CD4-positive, alpha-beta T cell treated with Interleukin-4 for 4 hours (primary cell): ENCODE measurements around the gene PAOX.
A peak's percentile ranks its signal among the peaks of the same experiment; 100 is the strongest.
"Not testable (repeated sequence)": the region's sequence is repeated elsewhere in the genome, so short reads cannot be mapped to it uniquely, and the experiment has no call there.

Experiments used
- DNase-seq: peaks from one replicate; pipeline ENCODE4 v3.0.0-alpha.2; 2020

Gene PAOX

DNA sequence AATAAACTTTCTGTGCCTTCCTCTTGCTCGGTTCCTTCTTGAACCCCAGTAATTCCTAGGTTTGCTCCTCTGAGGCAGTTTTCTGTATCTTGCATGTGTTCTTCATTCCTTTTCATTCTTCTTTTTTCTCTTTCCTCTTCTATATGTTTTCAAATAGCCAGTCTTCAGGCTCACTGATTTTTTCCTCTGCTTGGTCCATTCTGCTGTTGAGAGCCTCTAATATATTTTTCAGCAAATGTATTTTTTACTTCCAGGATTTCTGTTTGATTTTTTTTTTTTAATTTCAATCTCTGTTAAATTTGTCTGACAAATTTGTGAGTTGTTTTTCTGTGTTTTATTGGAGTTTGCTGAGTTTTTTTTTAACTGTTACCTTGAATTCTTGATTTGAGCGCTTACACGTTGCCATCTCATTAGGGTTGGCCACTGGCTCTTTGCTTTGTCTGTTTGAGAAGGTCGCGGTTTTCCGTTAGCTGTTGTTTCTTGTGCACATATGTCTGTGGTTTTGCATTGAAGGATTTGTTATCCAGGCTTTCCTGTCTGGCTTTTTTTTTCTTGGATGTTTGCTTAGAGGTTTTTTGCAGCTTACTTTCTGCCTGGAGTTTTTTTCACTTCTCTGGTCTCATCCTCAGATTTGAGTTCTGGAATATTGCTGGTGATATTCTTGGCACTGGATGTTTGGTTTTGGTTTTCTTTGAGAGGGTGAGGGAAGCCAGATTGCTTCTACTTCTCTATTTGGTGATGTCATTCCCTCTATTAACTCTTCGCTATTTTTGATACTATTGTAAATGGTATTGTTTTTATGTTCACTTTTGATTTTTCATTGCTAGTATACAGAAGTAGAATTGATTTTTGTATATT, 32.7 kb downstream of the PAOX start:
- no peak for DNase-seq

DNA sequence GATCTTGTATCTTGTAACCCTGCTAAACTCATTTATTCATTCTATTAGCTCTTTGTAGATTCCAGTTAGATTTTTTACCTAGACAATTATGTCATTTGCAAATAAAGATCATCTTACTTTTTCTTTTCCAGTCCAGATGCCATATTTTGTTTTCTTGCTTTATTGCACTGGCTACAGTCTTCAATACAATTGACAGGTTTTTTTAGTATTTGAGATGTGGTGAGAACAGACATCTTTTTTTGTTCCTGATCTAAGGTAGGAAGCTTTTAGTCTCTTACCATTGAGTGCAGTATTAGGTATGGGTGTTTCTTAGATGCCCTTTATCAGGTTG, 33.3 kb downstream of the PAOX start:
- no peak for DNase-seq

DNA sequence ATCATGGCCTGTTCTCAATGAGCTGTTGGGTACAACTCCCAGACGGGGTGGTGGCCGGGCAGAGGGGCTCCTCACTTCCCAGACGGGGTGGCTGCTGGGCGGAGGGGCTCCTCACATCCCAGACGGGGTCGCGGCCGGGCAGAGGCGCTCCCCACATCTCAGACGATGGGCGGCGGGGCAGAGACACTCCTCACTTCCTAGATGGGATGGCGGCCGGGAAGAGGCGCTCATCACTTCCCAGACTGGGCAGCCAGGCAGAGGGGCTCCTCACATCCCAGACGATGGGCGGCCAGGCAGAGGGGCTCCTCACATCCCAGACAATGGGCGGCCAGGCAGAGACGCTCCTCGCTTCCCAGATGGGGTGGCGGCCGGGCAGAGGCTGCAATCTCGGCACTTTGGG, 35.3 kb downstream of the PAOX start:
- not testable (repeated sequence) for DNase-seq

DNA sequence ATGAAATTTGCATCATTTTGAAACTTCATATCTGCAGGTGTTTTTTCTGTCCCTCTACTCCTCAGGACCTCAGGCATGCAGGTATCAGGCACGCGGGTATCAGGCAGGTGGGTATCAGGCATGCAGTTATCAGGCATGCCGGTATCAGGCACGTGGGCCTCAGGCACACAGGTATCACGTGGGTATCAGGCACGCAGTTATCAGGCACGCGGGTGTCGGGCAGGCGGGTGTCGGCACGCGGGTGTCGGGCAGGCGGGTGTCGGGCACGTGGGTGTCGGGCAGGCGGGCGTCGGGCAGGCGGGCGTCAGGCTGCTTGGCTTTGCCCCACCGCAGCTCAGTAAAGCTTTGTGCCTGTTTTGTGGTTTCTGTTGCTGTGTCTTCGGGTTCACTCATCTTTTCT, 36.7 kb downstream of the PAOX start:
- no peak for DNase-seq

DNA sequence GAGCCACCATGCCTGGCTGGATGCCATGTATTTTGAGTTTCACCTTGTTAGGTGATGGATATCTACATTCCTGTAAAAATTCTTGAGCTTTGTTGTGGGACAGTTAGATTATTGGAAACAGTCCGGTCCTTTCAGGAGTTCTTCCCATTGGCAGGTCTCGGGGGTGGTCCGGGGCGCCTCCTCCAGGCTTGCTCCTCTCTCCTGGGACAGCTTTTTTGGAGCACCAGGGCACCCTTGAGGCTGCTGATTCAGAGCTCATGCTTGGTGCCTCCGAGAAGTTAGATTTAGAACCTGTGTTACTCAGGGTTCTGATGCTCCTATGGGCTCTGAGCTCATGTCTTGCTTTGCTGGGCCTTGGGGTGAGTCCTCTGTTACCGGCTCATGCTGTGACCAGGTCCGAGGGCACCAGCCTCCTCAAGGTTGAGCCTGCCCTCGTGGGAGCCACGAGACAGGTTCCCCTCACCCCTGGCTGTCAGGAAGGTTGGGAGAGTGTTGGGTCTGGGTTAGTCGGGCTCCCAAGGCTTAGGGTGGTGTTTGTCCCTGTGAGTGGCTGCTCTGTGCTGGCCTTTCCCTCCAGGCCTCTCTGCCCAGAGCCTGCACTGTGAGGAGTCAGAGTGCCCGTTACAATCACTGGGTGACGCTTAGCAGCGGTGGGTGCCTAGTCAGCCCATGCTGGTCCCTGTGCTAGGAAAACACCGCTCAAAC, 39.4 kb downstream of the PAOX start:
- DNase-seq, result no peak

DNA sequence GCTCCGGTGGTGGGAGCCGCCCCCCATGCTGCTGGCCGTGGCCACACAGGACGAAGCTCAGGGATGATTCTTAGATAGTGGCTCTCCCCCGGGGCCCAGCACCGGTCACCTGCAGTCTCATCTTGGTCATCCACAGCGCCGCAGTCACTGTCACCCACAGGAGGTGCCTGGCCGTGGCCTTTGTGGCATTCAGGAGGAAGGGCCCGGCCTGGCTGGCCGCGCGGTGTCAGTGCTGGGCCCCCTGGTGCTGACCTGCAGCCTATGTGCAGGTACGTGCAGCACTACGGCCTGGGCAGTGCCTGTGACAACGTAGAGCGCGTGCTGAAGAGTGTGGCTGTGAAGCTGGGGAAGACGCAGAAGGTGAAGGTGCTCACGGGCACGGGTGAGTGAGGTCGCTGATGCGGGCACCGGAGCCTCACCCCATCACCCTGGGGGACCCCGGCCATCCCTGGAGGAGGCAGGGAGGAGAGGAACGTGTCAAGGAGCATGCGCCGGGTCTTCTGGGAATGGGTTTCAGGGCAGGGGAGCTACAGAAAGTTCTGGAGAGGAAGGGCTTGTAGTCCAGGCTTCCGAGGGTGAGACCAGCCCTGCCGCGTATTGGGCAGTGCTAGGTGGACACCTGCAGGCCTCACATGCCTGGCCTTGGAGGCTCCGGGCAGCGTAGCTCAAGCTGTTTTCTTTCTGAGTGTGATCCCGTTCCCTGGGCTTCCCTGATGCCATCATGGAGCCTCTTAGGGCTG, 40.3 kb downstream of the PAOX start:
- DNase-seq, result no peak

DNA sequence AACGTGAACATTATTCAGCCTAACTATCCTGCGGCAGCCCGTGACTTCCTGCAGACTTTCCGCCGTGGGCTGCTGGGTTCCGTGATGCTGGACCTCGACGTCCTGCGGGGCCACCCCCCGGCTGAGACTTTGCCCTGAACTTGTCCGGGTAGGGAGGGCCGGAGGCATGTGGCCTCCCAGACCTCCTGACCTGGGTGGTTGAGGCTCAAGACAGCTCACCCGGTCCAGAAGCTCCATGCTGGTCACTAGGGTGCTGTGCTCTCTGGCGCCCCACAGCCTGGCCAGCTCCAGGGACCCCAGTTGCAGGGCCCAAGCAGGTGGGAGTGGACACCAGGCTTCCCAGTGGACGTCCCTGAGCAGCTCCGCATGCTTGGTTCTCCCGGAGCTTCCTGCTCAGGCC, 41.0 kb downstream of the PAOX start:
- DNase-seq, result no peak

DNA sequence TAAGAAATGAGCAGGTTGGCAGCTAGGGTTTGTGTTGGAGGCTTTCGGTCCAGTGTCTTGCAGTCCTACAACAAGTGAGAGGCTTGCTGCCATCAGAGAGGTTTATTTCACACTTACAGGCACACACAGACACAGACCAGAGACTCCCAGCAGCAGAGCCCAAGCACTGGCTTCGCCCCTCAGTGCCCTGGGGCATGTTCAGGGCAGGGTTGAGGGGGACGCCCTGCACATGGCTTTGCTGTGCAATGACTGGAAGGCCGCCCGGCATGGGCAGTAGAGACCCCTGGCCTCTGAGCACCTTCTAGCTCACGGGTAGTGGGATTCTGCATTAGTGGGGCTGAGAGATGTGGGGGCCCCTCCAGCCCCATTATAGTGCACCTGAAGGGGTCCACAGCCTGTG, 41.5 kb downstream of the PAOX start:
- no peak for DNase-seq

DNA sequence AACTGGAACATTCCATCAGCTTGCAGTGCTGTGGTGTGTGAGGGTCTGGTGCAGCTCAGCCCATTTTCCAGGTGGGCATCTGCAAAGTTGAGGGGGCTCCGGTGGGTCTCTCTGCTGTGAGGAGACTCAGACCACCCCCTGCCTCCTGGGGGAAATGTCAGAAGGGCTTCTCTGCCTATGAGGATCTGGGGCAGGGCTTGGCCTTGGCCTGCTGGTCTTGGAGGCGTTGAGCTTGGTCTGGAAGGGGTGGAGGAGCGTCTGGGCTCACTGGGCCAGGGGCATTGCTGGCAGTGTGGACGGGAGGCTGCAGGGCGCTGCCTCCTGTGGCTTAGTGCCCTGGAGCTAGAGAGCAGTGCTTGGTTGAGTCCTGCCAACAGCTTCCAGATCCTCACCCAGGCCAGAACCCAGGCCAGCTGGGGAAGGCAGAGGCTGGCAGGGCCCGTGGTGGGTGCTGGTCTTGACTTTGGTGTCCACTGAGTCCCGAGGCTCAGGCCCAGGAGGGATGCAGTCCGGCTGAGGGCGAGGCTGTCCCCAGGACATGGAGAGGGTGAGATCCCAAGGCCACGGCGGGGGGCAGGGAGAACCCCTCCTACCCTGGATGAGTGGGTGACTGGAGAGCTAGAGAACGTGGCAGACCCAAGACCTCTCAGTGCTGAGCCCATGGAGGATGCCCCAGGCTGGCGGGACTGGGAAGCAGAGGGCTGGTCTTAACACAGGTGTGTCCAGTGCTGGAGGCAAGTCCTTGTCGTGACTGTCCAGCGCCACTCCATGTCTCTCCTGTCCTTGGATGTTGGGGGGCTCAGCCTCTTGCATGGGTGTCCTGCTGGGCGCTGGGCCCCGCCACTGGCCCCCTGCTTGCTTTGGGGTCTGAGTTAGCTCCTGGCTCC, 42.5 kb downstream of the PAOX start:
- DNase-seq, result no peak

DNA sequence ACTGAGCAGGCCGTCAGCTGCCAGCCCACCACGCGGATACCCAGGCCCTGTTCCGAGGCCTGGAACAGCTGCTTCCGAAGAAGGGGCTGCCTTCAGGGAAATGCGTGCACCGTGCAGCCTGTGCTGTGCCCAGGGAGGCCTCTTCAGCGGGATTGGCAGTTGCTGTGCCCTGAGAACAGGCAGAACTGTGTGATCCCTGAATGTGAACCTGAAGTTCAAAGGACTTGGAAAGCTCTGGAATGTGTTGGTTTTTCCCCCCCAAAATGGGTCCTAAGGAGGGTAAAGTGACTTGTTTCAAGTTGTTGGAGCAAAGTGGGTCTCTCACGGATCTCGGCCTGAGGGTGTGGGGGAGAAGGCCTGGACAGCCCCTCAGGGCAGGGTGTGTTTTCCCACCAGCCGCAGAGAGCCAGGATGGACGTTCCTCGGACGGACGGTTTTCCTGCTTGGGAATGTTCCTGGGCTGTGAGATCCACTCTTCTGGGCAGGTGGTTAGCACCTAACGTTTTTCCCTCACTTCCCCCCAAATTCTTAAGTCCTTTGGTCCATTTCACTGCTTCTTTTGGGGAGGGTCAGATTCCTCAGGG, 43.3 kb downstream of the PAOX start:
- DNase-seq, result no peak

DNA sequence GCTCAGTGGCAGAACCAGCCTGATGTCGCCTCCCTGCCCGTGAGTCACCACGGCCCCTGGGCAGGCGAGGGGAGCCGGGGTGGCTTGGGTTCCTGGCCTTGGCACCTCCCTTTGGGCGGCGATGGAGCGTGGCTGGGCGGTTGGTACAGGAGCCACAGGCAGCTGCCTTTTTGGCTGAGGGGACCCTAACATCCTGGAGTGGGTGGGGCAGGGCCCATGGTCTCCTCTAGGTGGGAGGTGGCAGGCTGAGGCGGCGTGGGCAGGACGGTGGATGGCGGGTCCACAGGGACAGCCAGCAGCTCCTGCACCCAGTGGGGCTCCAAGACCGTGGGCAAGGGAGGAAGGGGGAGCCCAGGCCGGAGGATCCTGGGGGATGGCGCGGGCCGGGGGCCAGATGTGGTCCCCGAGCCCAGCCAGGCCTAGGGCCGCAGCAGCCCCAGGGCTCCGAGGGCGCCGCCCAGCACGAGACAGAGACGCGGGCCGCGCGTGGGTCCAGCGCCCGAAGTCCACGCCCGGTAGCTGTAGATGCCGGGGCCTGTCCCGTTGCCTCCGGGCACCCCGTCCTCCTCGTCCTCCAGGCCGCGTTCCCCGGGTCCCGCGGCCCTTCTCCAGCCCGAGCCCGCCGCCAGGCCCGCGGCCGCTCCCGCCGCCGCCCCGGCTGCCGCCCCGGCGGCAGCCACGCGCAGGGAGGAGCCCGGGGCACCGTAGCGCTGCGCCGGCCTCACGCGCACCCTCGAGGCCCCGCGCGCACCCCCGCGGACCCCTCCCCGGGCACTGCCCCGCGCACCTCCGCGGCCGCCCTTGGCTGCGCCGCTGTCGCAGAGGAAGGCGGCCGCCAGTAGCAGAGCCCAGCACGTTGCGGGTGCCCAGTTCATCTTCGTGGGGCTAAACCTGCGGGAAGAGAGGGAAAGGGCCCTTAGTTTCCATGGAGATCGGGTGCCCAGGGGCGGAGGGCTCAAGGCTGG, 44.0 kb downstream of the PAOX start:
- DNase-seq, result no peak

DNA sequence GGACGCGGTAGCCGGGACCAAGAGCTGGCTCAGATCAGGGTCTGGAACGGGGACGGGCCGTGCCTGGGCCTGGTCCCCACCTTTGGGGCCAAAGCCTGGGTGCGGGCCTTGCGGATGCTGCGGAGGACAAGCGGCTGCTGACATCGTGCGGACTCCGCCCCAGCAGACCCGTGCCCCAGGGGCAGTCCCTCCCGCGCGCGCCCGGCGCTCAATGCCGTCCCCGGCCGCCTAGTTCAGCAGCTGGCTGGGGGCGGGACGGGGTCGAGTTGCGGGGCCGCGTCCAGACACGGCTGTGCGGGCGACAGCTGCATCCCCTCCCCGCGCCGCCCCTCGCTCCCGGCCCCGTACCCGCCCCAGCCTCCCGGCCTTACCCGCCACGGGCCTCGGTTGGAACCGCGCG, 45.0 kb downstream of the PAOX start:
- DNase-seq, result not testable (repeated sequence)

DNA sequence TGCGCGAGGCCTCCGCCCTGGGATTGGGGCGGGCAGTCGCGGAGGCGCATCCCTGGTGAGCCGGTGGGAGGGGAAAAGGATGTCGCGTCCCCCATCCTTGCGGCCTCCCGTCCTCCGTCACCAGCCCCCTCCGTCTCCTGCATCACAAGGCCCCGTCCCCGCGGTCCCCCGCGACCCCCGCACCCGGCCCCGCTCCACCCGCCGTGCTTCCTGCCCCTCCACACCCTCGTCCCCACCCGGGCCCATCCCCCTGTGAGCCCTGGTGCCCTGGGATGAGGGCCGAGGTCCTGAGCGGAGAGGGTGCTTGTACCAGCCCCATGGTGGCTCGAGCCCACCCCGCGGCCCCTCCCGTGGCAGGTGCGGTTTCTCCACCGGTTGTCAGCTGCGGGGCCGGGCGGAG, 45.5 kb downstream of the PAOX start, which contains the start of gene SPRN:
Gene SPRN, minus strand, starts transcription at position 25 of the 400 bp plus-strand sequence. CDS start 944 bp downstream, outside the sequence.
- DNase-seq, result not testable (repeated sequence)

DNA sequence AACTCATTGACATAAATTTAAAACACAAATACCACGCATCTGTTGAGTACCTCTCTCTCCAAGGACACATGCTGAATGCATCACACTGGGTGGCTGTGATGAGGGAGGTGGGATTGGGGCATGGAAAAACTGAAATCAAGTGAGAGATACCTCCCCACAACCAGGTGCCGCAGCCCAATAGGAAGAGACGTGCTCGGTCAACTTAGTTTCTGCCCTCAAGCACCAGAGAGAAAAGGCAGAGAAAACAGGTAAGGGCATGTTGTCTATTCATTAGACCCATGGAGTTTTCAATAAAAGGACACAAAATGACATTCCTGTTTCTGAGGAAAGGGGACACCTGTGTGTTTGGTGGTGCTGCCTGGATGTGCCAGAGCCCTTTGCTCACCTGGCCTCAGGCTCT, 50.5 kb downstream of the PAOX start:
- not testable (repeated sequence) for DNase-seq

DNA sequence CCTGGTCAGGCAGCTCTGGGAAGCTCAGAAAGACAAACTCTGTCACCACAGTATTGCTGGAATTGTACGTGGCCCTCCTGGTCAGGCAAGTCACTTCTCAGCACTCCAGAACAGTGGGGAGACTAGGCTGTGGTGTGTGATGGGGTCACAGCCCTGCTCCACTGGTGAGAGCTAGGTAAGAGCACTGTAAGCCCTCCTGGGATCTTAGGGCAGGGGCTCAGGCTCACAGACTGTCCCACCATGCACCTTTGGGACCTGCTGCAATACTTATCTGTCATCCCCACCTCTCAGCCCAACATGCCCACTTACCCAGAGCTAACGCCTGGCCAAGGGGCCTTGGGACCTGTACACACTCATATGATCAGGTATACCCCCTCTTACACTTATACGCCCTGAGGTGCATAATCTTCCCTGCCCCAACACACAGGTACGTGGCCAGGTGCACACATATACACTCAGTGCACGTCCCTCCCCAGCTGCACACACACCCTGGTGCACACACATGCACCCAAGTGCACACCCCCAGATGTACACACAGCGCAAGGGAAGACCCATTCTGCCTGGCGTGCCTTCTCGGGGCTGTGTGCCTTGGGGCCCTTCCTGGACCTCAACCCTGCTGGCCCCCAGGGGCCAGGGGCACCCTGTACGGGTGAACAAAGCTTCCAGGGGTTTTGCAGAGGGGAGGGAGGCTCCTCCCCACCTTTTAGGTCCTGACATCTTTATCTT, 53.0 kb downstream of the PAOX start:
- not testable (repeated sequence) for DNase-seq

DNA sequence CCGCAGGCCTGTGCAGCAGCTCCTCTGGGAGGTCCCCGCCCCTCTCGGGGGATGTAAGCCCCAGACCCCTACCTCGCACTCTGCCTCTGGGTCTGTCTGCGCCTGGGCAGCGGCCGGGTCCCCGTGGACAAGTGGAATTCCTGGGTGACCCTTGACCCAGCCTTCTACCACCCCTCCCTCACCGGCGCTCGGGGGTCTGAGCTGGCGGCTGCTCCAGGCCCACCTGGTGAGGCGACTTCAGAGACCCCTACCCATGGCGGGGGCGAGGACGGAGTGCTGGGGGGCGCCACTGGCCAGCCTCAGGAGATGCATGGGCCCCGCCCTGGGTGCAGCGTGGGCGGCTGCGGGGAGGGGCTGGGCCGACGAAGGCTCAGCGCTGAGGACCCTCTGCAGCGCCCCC, 53.7 kb downstream of the PAOX start:
- not testable (repeated sequence) for DNase-seq

DNA sequence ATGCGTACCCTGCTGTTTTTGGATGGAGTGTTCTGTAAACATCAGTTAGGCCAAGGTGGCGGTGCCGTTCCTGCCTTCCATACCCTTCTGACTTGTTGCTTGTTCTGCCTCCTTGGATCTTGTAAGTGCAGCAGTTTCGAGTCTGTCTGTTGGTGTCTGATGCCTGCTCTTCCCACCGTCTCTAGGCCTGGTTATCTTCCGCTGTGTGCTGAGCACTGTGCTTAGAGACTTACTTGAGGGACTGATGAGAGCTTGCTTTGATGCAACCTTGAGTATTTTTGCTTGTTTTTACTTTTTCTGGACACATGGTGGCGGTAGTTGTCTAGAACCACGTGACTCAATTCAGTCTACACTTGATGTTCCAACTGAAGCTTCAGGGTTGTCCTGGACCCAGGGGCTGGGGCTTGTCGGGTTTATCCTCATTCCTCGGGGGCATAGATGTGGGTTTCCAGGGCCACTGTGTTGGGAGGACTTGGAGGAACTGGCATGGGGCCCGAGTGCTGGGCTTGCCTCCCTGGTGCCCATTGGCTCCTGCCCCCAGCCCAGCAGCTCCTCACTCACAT, 59.7 kb downstream of the PAOX start:
- peak; percentile 42 for DNase-seq

DNA sequence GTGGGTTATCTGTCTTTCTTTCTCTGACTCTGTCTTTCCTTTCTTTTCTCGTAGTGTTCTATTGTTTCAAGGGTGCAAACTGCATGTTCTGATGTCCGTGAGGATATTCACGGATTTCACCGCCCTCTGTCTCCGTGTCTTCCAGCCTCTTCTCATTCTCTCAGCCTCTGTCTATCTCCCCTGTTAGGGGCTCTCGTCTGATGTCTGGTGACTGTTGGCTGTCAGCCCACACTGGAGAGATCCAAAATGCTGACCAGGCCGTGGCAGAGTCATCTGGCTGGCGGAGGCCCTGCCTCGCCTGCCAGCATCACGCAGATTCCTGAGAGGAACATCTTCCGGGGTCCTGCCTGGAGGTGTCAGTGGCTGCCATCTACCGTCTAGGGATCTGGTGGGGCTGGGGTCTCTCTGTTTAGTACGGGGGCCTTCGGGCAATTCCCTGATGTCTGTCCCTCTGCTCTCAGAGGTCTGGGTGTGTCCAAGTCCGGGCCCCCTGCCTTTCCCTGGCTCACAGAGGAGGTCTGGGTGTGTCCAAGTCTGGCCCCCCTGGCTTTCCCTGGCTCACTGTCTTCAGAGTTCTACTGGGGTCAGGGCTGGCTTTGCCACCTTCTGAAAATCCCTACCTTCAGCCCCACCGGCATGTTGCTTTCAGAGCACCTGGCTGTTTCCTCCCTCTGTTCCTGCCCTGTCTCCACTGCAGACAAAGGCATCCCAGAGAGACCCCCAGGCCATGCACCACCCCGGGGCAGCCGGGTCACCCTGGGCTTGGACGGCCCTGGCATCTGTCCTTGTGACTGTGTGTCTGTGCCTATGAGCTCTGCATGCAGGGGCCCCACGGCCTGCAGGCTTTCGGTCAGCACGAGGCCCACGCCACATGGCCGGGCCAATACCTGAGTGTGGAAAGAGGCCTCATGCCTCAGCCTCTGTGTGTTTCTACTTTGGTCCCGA, 60.7 kb downstream of the PAOX start:
- DNase-seq, result no peak
